Activated gamma-delta T cell treated with anti-CD3 and anti-CD28 coated beads, Interleukin-2, amount 50 U/mL, for 16 hours (primary cell): Measurements from ENCODE around the gene RAPGEF1.
A peak's percentile ranks its signal among the peaks of the same experiment; 100 is the strongest.

ENCODE experiments used
- DNase-seq: peaks from one replicate; pipeline ENCODE4 v3.0.0-alpha.2; 2020; ENCODE audit warnings: low read depth

Gene RAPGEF1

DNA sequence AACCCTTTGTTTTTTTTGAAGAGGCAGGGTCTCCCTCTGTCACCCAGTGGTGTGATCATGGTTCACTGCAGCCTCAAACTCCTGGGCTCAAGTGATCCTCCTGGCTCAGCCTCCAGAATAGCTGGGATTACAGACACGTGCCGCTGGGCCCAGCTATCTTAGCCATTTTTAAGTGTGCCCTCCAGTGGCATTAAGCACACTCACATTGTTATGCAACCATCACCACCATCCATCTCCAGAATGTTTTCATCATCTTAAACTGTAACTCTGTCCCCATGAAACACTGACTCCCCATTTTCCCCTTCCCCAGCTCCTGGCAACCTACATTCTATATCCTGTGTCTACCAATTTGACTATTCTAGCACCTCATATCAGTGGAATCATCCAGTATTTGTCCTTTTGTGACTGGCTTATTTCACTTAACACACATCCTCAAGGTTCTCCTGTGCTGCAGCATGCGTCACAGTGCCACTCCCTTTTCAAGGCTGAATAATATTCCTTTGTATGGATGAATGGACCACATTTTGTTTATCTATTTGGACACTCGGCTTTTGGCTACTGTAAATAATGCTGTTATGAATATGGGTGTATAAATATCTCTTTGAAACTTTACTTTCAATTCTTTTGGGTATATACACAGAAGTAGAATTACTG, 12.5 kb upstream of the RAPGEF1 start:
- no peak for DNase-seq

DNA sequence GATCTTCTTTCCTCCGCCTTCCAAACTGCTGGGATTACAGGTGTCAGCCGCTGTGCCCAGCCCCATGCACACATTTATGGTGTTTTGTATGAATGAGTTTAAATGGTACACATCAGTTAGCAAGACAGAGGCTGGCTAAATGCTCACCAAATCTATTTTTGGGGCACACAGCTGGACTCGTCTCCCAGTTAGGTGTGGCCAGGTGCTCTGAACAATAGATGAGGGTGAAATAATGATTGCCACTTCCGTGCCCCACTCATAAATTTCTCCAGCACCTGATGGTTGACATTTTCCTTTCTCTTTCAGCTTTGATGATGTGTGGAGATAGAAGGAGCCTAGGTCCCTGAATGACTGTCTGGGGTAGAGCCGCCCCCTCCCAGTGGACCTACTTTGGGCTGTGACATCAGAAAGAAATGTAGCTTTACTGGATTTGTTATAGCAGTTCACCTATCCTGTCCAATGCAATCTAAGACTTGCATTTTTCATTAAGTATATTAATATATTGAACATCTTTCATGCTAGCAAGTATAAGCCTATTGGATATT, 8.6 kb upstream of the RAPGEF1 start:
- DNase-seq, result no peak

DNA sequence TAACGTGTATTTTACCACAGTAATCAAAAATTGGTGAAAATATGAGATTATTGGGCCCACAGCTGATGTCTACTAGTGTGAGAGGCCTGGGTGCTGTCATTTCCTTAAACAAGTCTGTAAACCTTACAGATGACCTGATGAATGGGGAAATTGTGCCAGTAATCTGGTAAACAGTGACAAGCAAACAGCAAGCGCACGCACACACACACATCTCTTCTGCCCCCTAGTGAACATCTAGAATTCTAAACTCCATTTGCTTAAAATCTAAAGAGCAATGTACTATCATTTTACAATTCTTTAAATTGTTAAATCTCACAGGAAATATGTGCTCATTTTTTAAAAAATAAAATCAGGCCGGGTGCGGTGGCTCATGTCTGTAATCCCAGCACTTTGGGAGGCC, 7.5 kb upstream of the RAPGEF1 start:
- no peak for DNase-seq

DNA sequence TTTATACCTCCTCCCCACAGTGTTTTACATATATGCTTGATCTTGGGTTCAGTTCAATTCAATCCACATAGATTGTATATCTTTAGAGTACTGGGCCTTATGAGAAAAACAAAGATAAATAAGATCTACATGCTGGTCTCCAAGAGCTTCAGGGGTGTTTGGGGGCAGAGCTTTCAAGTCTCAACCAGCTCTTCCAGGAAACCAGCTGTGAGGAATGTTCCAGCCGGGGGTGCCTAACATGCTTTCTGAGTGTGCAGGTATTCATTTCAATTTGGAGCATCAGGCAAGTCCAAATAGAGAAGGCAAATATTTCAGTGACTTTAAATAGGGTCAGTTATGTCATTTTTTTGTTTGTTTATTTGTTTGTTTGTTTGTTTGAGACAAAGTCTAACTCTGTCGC, 5.7 kb upstream of the RAPGEF1 start:
- DNase-seq, result no peak

DNA sequence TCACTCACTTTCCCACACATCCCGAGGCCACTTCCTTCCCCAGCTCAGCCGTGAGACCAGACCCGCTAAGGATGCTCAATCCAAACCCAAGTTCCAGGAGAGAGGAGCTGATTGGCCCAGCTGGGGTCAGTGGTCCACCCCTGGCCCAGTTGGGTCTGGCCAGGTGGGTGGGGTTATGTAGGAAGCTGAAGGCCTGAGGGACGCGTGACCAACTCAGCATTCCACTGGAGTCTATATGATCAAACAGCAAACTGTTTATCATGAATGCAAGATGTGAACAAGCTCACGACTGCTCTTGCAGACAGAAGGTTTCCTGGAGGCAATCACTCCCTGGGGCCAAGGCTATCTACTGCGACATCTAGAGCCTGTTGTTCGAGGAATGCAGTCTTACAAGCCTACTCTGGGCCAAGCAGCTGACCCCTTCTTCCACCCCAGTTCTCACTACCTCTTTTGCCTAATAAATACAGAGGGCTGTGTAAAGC, 4.9 kb upstream of the RAPGEF1 start:
- no peak for DNase-seq

DNA sequence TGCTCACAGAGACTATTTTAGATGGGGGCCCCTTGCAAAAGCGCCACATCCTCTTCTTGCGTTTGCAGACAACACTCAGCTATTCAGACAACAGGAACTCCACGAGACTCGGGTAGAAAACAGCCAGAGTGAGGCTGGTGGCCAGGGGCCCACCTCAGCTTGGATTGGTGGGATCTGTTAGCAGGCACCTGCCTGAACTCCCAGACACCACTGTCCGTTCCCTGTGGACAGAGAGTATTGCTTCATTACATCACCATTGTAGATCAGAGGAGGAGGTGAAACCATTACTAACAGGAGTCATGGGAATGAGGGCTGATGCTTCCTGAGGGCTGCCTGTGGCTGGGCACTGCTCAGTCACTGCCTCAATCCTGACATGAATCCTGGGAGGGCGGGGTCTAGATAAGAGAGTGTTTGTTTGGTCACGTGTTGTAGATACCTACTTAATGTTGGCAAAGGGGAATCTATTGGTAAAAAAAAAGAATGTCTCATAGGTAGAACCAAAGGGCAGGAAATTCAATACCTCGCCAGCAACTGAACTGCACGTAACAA, 4.4 kb upstream of the RAPGEF1 start:
- no peak for DNase-seq

DNA sequence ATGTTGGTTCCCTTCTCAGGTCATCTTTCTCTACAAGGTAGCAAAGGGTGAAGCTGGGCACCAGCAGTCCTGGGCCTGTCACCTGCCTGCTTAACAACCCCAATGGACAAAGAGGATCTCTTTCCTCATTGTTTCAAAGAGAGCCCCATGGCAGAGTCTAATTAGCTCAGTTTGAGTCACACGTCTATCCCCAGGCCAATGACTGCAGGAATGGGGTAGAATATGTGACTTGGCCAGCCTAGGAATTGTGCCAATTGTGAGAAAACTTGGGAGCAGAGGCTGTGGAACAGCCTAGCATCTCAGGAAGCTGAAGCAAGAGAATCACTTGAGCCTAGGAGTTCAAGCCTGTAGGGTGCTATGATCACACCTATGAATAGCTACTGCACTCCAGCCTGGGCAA, 3.6 kb upstream of the RAPGEF1 start:
- no peak for DNase-seq

DNA sequence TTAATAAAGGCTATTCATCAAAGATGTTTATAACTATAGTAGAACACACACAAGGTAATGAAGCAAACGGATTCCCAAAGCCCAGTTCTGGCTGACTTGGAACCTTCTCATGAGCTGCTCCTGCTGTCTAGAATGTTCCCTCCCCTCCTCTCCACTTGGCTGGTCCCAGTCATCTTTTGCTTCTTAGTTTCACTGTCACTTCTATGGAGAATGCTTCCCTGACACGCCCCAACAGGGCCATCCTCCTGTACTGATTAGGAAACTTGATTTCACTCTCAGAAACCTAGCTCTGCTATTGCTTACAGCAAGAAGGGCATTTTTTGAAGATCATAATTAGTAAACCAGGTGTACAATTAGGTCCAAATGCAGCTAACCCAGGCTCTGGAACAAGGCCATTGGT, 3.2 kb upstream of the RAPGEF1 start:
- DNase-seq, result no peak

DNA sequence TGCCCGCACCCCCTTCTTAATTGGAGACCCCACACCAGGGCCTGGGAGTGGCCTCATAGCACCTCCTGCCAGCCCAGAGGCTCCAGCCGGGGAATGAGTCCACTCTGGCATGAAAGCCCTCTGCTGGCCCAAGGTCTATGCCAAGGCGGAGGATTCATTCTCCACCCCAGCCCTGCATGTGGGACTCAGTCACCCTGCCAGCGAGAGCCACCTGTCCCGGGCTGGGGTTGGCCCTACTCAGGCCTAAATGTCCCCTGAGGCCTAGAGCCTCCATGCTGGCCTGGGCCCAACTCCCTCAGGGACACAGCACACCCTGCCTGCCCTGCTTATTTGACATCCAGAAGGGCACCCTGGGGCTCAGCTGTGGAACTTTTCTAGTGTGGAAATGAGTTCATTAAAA, 1.0 kb upstream of the RAPGEF1 start:
- no peak for DNase-seq

DNA sequence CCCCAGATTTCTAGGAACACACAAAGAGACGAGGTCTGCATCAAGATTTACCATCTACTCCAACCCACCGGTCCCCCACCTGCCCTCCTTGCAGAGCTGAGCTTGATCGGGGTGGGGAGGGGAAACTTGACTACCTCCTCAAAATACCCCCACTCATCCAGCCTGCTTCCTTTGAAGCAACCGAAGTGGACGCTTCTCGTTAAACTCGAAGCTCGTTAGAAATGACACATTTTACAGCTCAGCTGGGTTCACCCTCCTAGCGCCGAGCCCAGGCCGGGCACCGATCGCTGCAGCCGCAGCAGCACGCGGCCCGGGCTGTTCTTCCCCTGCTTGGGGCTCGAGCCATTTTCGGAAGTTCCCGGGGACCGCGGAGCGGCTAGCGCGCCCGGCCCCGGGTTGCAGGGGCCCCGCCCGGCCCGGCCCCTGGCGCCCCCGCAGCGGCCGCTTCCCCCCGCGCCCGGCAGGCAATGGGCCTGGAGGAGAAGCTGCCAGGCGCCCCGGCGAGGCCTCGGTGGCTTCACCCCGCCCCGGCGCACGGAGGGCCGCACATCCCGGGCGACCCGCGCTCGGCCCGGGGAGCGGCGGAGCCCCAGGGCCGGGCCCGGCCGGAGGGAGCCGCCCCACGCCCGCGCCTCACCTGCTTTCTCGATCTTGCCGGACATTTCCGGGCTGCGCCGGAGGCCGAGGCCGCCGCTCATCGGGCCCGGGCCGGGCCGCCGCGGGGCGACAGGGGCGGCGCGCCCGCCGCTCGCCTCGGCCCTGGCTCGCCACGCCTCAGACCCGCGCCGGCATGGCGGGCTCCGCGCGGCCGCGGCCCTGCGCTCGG, 530 bp downstream of the RAPGEF1 start:
- DNase-seq, result peak; percentile 39

DNA sequence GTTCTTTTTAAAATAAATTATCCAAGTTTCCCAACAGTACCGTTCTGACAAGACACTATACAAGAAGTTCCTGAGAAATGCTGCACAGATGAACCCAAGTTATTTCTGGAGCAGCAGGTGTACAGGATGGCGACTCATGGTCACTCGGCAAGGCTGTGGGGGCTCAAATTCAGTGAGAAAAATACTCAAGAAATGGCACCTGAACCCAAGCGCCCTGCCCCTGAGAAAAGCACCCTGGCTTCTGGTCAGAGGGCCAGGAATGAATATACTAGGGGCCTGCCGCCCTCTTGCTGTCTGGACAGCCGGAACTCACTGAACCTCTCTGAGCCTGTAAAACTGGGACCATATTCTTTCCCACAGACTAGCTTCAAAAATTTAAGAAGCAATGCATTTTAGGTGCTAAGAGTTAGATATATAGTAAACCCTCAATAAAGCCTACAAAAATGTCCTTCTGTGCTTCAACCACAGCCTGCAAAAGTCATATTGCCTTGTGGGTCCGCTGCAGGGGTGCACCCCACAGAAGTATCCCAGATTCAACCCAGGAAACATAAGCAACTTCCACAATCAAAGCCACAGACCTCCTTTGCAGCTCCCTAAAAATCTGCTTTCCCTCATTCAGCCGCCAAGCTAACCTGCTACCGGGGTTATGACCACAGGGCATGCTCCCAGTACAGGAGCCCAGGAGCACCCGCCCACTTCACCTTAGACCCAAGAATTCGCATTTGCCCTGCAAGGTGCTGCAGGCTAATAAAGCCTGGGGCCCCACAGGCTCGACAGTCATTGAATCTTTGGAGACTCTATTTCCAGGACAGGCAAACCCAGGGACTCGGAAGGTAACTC, 1.4 kb downstream of the RAPGEF1 start:
- no peak for DNase-seq

DNA sequence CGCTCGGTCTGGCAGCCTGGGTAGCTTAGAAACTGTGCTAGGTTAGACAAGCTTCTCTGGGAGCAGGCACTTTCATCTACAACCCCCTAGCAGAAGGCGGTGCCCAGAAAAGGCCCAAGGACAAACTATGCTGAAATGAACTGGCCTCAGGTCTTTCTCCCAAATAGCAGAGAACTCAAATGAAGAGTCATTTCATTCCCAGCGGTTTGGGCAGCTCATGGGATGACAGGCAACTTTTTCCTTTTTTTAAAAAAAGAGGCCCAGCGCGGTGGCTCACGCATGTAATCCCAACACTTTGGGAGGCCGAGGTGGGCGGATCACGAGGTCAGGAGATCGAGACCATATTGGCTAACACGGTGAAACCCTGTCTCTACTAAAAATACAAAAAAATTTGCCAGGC, 2.5 kb downstream of the RAPGEF1 start:
- DNase-seq, result no peak

DNA sequence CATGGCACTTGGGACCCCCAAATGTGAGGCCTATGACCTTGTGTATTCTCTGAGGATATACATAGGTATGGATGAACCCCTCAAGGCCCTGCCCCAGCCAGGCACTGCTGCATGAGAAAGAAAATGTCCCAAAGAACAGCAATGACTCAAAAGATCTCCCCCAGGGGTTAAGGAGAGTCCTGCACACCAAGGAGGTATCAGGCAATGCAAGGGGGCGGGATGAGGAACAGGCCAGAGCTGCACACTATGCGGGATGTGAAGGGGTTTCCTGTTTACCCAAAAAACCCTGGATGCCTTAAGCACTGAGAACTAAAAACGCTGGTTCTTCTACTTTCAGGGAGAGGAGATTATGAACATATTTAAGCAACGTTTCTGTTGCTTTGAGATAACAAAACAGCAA, 3.4 kb downstream of the RAPGEF1 start:
- no peak for DNase-seq

DNA sequence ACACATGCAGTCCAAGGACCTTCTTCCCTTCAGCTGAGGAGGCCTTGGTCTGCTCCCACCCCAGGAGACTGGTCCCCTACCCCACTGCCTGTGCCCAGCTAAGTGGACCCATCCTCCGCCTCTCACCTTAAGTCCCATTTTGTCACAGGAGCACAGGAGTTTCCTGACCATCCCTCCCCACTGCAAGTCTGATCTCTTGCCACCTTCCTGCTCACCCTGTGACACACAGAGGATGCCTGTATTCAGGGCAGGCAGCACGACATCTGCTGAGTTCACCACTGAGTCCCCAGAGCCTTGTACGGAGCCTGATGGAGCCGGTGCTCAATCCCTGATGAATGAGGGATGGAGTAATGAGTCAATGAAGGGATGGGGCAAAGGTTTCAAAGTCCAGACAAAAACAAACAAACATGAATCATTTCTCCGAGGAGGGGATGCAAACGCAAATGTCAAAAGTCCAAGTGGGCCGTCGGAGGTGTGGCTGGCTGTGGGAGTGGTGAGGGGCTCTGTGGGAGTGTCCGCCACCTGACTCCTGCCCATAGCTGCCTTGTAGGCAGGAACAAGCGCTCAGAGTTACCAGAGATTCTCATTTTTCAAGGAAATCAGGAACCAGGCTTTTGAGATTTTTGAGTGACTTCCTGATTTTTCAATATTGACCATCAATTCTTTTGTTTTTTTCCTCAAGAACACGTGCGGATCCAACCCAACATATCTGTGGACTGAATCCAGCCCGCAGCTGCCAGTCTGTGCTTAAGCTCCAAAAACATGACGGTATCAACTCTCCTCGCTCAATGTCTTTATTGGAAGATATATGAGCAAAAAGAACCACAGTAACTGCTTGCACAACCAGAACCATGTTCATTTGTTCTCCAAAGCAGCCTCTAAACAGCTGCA, 4.4 kb downstream of the RAPGEF1 start:
- DNase-seq, result no peak

DNA sequence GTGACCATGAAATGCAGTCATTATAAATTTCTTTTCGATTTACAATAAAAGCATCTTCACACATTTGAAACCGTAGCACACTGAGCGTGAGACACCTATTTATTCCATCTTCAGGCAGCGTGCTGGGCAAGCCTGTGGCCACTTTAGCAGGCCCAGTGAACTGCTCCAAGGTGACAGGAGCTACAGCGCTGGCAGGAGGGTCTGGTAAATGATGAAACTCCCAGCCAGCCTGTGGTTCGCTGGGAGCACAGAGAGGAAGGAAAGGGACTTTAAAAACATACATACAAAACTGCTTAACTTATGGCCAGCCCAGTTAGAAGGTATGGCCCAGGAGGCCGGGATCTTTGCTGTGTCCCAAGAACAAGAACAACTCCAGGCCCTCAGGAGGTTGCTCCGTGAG, 5.1 kb downstream of the RAPGEF1 start:
- no peak for DNase-seq

DNA sequence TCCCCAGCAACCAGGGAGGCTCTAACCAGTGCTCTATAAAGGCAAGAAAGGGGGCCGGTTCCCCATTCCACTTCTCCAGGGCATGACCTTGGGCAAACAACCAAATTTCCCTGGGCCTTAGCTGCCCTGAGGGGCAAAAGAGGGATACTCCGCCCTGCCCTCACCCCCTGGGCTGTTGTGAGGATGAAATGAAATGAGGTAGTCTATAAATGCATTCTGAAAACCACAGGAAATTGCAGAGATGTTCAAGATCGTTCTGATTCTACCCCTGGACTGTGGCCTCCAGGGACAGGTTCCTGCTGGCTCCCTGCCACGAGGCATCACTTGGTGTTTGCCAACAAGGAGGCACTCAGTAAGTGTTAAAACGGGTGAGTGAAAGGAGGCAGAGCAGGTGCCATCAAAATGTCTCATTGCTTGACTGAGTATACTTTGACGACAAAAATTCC, 5.7 kb downstream of the RAPGEF1 start:
- DNase-seq, result peak; percentile 42

DNA sequence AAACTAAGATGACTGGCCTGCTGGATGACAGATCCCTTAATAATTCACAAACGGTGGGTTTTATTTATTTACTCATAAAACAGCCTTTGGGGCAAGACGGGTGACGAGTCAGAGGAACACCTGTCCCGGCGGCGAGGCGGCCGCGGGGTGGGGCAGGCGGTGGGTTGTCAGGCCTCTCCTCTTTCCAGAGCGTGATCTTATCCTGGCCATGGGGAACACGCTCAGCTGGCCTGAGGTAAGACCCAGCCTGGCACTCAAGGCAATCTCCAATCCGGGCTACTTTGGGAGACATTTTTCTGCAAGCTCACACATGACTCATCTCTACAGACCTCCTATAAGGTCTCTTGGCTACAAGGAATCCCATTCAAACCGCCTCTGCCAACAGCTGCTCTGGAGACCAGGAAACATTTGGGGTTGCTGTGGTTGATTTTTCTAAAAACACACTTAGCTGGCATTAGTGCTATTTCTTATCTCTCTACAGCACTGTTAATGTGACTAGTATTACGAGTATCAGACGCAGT, 6.3 kb downstream of the RAPGEF1 start:
- DNase-seq, result no peak

DNA sequence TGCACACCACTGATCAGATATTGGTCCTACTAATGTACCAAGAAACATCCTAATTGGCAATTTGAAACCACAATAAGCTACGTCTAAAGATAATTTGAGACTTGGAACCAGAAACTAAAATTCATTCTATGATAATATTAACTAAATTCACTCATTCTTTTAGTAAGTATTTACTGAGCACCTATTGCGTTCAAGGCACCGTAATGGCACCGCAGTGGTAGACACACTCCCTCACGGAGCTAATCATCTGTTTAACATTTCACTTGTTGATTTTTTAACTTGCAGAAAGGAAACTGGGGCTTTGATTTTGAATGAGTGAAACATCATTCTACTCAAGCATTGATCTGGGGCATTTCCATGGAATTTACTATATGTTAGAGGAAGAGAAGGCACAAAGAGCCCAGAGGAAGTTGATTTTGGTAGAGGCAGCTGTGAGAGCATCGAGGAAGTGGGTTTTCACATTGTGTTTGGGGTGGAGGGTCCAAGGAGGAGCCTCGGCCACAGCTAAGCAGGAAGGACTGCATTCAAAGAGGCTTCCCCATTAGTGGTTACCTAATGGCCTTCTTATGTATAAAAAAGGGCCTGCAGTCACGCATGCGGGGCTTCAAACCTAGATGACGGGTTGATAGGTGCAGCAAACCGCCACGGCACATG, 7.1 kb downstream of the RAPGEF1 start:
- DNase-seq, result peak; percentile 28

DNA sequence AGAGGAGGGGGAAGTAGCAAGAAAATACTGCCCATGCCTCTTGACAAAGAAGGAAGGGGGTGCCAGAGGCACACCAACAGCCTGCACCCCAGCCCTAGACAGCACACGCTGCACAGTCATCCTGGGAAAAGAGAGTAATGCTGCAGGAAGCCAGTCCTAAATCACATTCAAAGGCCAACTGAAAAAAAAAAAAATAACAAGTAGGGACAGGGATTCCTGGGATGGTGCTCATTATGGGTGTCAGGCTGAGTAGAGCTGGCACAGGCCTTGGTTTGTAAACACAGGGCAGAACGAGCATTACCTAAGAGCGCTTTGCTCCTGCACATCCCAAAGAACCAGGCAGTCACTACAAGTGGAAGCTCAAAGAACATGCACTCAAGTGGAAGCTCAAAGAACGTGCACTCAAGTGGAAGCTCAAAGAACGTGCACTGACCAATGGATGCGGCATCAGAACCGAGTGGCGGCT, 7.8 kb downstream of the RAPGEF1 start:
- DNase-seq, result no peak

DNA sequence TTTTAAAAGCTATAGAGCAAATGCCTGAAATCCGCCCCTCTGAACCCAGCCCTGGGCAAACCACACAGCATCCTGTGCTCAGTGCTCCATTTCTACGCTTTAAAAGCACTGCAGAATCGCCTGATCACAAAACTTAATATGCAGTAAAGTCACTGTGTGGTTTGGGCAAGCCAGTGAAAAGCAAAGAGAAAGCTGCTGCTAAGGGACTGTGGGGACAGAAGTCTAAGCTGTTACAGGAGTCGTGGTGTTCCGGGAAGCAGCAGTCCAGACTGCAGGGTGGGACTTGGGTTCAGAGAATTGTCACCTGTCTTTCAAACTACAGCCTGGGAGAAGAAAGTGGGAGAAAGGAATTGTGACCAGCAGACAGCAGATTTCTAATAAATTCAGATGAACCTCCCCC, 8.2 kb downstream of the RAPGEF1 start:
- DNase-seq, result no peak
